ENCODE data around the gene HSPA5. TPM values are rescaled to one million over a fixed set of nuclear protein-coding genes. Genes with fewer than 3 reads are reported as not detected.

HSPA5 gene
- total and polyA plus RNA-seq, 7 donors = 53.2 to 179 (median 89.7) TPM

DNA sequence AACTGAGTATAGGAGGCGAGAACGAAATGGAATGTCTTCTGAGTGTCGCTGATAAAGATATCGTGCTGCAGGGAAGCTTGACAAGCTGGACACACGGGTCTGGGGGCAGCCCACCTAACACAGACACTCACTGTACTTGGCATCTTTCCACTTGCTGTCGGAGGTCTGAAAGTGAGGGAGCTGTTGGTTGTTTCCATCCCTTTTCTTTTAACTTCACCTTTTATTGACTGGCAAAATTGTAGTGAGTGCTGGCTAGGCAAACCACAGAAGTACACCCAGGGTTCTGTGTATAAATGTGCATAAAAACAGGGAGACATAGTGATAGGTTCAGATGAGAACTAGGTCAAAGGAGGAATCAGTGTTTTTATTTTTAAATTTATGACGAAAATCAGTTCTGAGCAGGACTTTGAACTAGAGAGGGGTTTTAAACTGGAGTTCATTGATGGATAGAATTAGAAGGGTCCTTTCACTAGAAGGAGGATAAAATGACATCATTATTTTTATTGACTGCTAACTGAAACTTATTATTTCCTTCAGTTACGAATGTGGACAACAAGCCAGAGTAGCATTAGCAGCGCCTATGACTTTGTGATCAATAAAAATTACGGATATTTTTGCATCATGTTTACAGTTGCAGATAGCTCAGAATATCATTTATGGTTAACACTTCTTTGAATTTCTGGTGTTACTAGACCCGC is 21.3 kb upstream of the HSPA5 start:
- DNase-seq (no peak), ATAC-seq (peak in 1 of 4 donors; percentile 3)
- no peaks in the 10 kb centered on the region for H3K9me3 ChIP-seq
- 20 to 26% (median 23%) methylated on average over 11 of the region's 11 CpGs for WGBS, 3 donors
- no peak for TF ChIP-seq CTCF (IDR thresholded peaks at IDR 0.05)
- peaks cover 4 to 33% of the 10 kb centered on the region in 2 donors for H3K36me3 ChIP-seq (ENCODE audit: insufficient read depth in 1 of 2, low read depth in 1 of 2)
- intact Hi-C loops (cut with DNase I) = no loop called here
- no peaks in the 10 kb centered on the region for H3K27me3 ChIP-seq (ENCODE audit: insufficient read depth in 3 of 3, low read length in 2 of 3)
- peak overlapping the region; percentile 99 for H3K4me3 ChIP-seq
- peaks cover 25% of the 10 kb centered on the region for H3K4me1 ChIP-seq
- H3K27ac ChIP-seq = peak overlapping the region; percentile 95

DNA sequence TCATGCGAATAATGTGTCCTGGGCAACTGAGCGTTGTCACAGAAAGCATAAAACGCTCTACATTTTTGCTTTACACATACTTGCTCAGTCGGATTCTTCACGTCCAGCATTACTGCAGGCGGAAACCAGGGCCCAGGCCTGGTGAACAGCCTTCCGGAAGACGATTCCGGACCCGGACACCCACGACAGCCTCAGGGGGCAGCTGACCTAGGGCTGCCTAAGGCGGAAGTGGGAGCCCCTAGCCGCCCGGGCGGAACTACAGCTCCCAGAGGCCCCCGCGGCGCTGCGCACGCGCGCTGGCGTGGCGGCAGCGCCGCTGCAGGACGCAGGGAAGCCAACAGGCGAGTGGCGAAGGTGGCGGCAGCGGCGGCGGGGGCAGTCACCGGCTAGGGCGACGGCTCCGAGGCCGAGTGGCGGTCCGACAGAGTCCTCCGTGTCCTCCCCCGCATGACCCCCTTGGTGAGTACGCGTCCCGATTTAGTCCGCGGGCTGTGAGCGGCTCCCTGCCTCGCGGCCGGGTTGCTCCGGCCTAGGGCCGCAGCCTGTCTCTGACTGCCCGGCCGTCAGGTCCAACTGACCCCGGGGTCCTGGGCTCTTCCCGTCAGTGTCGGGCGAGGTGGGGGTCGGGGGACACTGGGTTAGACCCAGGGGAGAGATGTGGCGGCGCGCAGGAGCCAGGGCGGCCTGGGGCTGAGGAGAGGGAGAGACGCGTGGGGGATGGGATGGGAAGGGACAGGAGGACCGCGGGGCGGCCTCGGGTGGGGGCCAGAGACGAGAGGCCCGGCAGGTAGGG is 20.6 kb upstream of the HSPA5 start, which contains the start of gene GAPVD1:
Gene GAPVD1, plus strand, starts transcription at position 326 of the 793 bp plus-strand sequence. CDS start 37,096 bp downstream, outside the sequence.
- peak; percentile 44 for TF ChIP-seq CTCF (IDR thresholded peaks at IDR 0.05)

GRCh38 chr9:125260561-125260960 is 19.4 kb upstream of the HSPA5 start:
- Histone ChIP-seq H3K4me3 (peak overlapping the region; percentile 99), H3K36me3 (ENCODE audit: insufficient read depth in 1 of 2, low read depth in 1 of 2) (peaks cover 0 to 21% of the 10 kb centered on the region in 2 donors), H3K4me1 (peaks cover 25% of the 10 kb centered on the region), H3K27ac (peak overlapping the region; percentile 95), H3K27me3 (ENCODE audit: insufficient read depth in 3 of 3, low read length in 2 of 3) (no peaks in the 10 kb centered on the region), H3K9me3 (no peaks in the 10 kb centered on the region)
- ATAC-seq (no peak), DNase-seq (no peak)
- no peak for TF ChIP-seq CTCF (IDR thresholded peaks at IDR 0.05)
- intact Hi-C loops (cut with DNase I) = no loop called here

More for the DNA sequence above, 20.6 kb upstream of the HSPA5 start, which contains the start of gene GAPVD1:
- Histone ChIP-seq H3K27ac (peak within 1 kb of the TSS; percentile 95), H3K4me1 (peaks cover 25% of the 10 kb centered on the region), H3K9me3 (no peaks in the 10 kb centered on the region), H3K4me3 (peak within 1 kb of the TSS; percentile 99), H3K27me3 (ENCODE audit: insufficient read depth in 3 of 3, low read length in 2 of 3) (no peaks in the 10 kb centered on the region), H3K36me3 (ENCODE audit: insufficient read depth in 1 of 2, low read depth in 1 of 2) (peaks cover 4 to 25% of the 10 kb centered on the region in 2 donors)
- intact Hi-C loops (cut with DNase I) = no loop called here
- ATAC-seq (peak; percentile 99), DNase-seq (peak; percentile 91 to 95)
- WGBS, 3 donors = 2 to 4% (median 2%) methylated on average over 43 to 72 of the region's 72 CpGs

- Histone ChIP-seq H3K4me3 (no peak overlapping the region), H3K4me1 (peaks cover 16% of the 10 kb centered on the region), H3K27me3 (ENCODE audit: insufficient read depth in 3 of 3, low read length in 2 of 3) (no peaks in the 10 kb centered on the region), H3K36me3 (ENCODE audit: insufficient read depth in 1 of 2, low read depth in 1 of 2) (peaks cover 0 to 6% of the 10 kb centered on the region in 2 donors), H3K9me3 (no peaks in the 10 kb centered on the region), H3K27ac (no peak overlapping the region)
- intact Hi-C loops (cut with DNase I) = loop anchor here (2.0 to 5.0 kb wide), 2 partner anchors 16 to 113 kb away; no protein-coding TSS in a partner anchor
- no peak for TF ChIP-seq CTCF (IDR thresholded peaks at IDR 0.05)
- WGBS, 3 donors = 67 to 78% (median 68%) methylated on average over 2 of the region's 2 CpGs
- no peak for ATAC-seq
- no peak for DNase-seq
Measured at GRCh38 chr9:125258832-125259534, 17.8 kb upstream of the HSPA5 start.

All from psoas muscle (tissue), 8 donors.